Right lung (tissue), 10 donors: ENCODE results near the gene HELZ2. TPM values are rescaled to one million over a fixed set of nuclear protein-coding genes. Genes with fewer than 3 reads are reported as not detected.
A peak's percentile ranks its signal among the peaks of the same experiment; 100 is the strongest.
"Not testable (repeated sequence)": the region's sequence is repeated elsewhere in the genome, so short reads cannot be mapped to it uniquely, and the experiment has no call there.

Source experiments
- DNase-seq, 2 donors: peaks; one replicate each; pipeline ENCODE4 v3.0.0-alpha.2; 2013
- long read RNA-seq, 8 donors: transcript quantifications; one replicate each; lab custom pipeline, GENCODE V29; 2026
- polyA plus RNA-seq, 5 donors: library from polyadenylated mRNA; unstranded; fragments of 120-200 nt; gene quantifications; one replicate each; pipeline versions ENCODE4 v1.2.1 to v1.2.3, GENCODE V29; 2013; ENCODE audit warnings: inconsistent platforms in 1 of 5, low replicate concordance in 1 of 5; ENCODE audit not compliant: insufficient read length in 5 of 5, insufficient read depth in 1 of 5

HELZ2 gene, protein sequence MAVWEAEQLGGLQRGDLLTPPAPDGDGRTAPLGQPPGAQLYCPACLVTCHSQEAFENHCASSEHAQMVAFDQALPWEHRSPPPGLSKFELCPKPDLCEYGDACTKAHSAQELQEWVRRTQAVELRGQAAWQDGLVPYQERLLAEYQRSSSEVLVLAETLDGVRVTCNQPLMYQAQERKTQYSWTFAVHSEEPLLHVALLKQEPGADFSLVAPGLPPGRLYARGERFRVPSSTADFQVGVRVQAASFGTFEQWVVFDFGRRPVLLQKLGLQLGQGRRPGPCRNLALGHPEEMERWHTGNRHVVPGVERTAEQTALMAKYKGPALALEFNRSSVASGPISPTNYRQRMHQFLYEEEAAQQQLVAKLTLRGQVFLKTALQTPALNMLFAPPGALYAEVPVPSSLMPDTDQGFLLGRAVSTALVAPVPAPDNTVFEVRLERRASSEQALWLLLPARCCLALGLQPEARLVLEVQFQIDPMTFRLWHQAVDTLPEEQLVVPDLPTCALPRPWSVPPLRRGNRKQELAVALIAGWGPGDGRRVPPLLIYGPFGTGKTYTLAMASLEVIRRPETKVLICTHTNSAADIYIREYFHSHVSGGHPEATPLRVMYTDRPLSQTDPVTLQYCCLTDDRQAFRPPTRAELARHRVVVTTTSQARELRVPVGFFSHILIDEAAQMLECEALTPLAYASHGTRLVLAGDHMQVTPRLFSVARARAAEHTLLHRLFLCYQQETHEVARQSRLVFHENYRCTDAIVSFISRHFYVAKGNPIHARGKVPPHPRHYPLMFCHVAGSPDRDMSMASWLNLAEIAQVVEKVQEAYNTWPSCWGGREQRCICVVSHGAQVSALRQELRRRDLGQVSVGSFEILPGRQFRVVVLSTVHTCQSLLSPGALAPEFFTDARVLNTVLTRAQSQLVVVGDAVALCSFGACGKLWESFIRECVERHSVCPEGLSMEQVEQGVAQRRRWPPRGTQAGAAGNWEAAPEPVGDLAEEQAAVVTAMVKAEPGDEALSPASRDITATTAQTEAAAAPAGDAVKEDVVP (N-terminal part only)
- 10 to 100 TPM; 12.2 to 20.9 (median 14.4) TPM for polyA plus RNA-seq
- long read RNA-seq, donor 1 = 0 reads
- long read RNA-seq, donor 2, partial matches to known transcripts = 0 of 1 reads
- long read RNA-seq, donor 2, other reads (novel, unspliced or antisense) = 0 of 1 reads
- long read RNA-seq, donor 3, partial matches to known transcripts = 0 of 1 reads
- long read RNA-seq, donor 3, other reads (novel, unspliced or antisense) = 0 of 1 reads
- long read RNA-seq, donor 4, partial matches to known transcripts = 0 of 1 reads
- long read RNA-seq, donor 4, other reads (novel, unspliced or antisense) = 0 of 1 reads
- long read RNA-seq, donor 5, partial matches to known transcripts = 0 of 1 reads
- long read RNA-seq, donor 5, other reads (novel, unspliced or antisense) = 0 of 1 reads
- long read RNA-seq, donor 6 = 0 reads
- long read RNA-seq, donor 7, full-length matches to known transcripts = 1 of 1 reads
- long read RNA-seq, donor 7, partial matches to known transcripts = 0 of 1 reads
- long read RNA-seq, donor 7, other reads (novel, unspliced or antisense) = 0 of 1 reads
- long read RNA-seq, donor 8 = 0 reads

- peak; percentile 68 to 72 for DNase-seq
These were observed at the start of gene HELZ2 for GRCh38 chr20:63574156-63574828. Gene HELZ2, minus strand, starts transcription at chr20:63574239. Its CDS starts 1,854 bp downstream, at chr20:63572385.

- DNase-seq = no peak
These were observed 48.7 kb upstream of the HELZ2 start for GRCh38 chr20:63622732-63623131.

DNA sequence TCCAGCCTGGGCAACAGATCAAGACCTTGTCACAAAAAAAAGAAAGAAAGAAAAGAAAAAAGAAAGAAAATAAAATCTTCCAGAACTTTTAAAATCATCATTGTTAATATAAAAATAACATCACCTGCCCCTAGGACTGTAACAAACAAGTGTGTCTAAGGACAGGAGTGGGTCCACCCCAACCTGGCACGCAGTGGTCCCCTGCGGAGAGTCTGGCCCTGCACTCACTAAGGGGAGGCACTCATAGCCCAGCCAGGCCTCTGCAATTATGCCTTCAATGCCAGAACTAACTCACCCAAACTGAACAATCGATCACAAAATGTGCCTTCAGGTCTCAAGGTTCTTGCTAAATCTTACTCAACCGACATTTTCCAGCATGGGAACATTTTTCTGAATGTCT is 48.1 kb upstream of the HELZ2 start:
- no peak for DNase-seq

- DNase-seq = no peak
These were observed 47.0 kb upstream of the HELZ2 start for GRCh38 chr20:63620991-63621390.

GRCh38 chr20:63619505-63619904 is 45.5 kb upstream of the HELZ2 start:
- no peak for DNase-seq

- no peak for DNase-seq
These were observed 45.0 kb upstream of the HELZ2 start for GRCh38 chr20:63619086-63619485.

GRCh38 chr20:63618291-63618980 is 44.4 kb upstream of the HELZ2 start:
- no peak for DNase-seq

DNA sequence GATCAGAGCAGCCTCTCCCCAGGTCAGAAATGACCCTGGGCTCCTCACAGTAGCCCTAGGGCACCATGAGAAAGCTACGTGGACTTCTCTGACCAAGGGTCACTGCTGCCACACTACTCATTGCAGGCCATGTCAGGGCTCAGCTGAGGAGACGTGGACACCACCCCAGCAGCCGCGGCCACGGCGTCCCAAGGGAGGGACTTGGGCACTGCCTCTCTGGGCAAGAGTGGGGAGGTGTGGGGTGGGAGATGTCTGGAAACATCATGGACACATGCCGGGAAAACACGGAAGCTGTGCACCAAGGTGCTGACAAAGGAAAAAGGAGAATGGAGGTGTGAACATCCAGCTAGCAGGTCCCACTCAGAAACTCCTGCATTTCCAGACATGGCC is 43.8 kb upstream of the HELZ2 start:
- no peak for DNase-seq

- DNase-seq = no peak
These were observed 43.2 kb upstream of the HELZ2 start for GRCh38 chr20:63617092-63617875.

- DNase-seq = not testable (repeated sequence)
These were observed 40.0 kb upstream of the HELZ2 start for GRCh38 chr20:63613863-63614594.

DNA sequence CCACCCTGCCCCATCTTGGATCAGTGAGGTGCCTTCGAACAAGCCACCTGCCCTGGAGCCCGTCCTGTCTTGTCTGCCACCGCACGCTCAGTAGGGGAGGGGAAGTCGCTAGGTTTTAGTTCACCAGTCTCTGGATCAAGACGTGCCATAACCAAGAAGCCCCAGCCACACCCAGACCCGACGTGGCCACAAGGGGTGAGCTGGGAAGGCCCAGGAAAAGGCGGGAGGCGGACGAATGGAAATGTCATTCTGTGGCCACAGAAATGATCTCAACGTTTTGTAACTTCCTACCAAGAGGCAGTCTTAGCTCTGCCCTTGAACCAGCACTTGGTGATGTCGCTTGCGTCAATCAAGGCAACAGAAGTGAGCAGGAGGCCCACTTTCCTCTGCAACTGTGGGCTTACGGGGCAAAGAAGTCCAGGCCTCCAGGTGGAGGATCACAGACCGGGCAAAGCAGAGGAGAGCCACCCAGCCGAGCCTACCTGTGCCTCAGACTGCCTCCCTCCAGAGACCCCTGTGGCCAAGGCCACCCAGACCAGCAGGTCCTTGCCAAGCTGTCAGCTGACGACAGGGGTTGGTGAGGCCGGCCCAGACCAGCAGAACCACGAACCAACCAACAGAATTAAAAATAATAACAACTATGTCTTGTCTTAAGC is 38.4 kb upstream of the HELZ2 start:
- DNase-seq = no peak

GRCh38 chr20:63611646-63612045 is 37.6 kb upstream of the HELZ2 start:
- no peak for DNase-seq

- DNase-seq = no peak
These were observed 36.8 kb upstream of the HELZ2 start for GRCh38 chr20:63610581-63611435.

GRCh38 chr20:63606686-63607085 is 32.6 kb upstream of the HELZ2 start:
- no peak for DNase-seq

GRCh38 chr20:63602321-63602720 is 28.3 kb upstream of the HELZ2 start:
- no peak for DNase-seq

DNA sequence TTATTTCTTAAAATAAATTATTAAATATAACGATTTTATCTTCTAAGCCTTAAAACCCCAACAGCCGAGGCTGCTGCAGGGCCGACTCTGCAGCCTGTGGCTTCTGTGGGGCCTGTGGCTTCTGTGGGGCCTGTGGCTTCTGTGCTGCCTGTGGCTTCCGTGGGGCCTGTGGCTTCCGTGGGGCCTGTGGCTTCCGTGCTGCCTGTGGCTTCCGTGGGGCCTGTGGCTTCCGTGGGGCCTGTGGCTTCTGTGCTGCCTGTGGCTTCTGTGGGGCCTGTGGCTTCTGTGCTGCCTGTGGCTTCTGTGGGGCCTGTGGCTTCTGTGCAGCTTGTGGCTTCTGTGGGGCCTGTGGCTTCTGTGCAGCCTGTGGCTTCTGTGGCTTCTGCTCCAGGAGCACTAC is 27.6 kb upstream of the HELZ2 start:
- DNase-seq = not testable (repeated sequence)
